GM21526 (cell line): ENCODE data around the gene CACTIN.

Experiments used
- ATAC-seq: cut with Tn5 transposase; IDR thresholded peaks from one replicate; pipeline ENCODE4 v1.9.1; 2021; ENCODE audit warnings: moderate library complexity; ENCODE audit not compliant: unreplicated experiment, low FRiP score

The CACTIN gene

GRCh38 chr19:3664879-3665642, 38.5 kb upstream of the CACTIN start:
- no peak for ATAC-seq

GRCh38 chr19:3663838-3664237, 37.2 kb upstream of the CACTIN start:
- no peak for ATAC-seq

- ATAC-seq = no peak
Observed at GRCh38 chr19:3661284-3662238, 35.0 kb upstream of the CACTIN start.

- ATAC-seq = no peak
Observed at GRCh38 chr19:3660493-3661219, 34.1 kb upstream of the CACTIN start.

- ATAC-seq = no peak
Observed at GRCh38 chr19:3659746-3660112, 33.1 kb upstream of the CACTIN start.

- ATAC-seq = no peak
Observed at GRCh38 chr19:3658870-3659745, 32.5 kb upstream of the CACTIN start.

GRCh38 chr19:3658004-3658869, 31.6 kb upstream of the CACTIN start:
- ATAC-seq = no peak

GRCh38 chr19:3657395-3657769, 30.8 kb upstream of the CACTIN start:
- ATAC-seq = no peak

GRCh38 chr19:3656747-3657394, 30.3 kb upstream of the CACTIN start:
- no peak for ATAC-seq

- no peak for ATAC-seq
Observed at GRCh38 chr19:3656073-3656746, 29.6 kb upstream of the CACTIN start.

GRCh38 chr19:3655402-3656072, 28.9 kb upstream of the CACTIN start:
- no peak for ATAC-seq

- no peak for ATAC-seq
Observed at GRCh38 chr19:3653865-3654513, 27.4 kb upstream of the CACTIN start.

- no peak for ATAC-seq
Observed at GRCh38 chr19:3653081-3653795, 26.6 kb upstream of the CACTIN start.

GRCh38 chr19:3652422-3652821, 25.8 kb upstream of the CACTIN start:
- ATAC-seq = no peak

- no peak for ATAC-seq
Observed at GRCh38 chr19:3651684-3652083, 25.1 kb upstream of the CACTIN start.

GRCh38 chr19:3649888-3650287, 23.3 kb upstream of the CACTIN start:
- no peak for ATAC-seq
